Activated B cell treated with CpG ODN at 0.5 μM for 24 hours (primary cell): Measurements from ENCODE around the gene HMGCR. TPM values are rescaled to one million over a fixed set of nuclear protein-coding genes. Genes with fewer than 3 reads are reported as not detected.

ENCODE experiments used
- ATAC-seq: fragments of 200-7000 bp; cut with Tn5 transposase; one replicate; pipeline ENCODE4 v1.10.0; 2021; ENCODE audit warnings: low read depth, mild to moderate bottlenecking, moderate library complexity
- CTCF ChIA-PET: fragments of 350-600 bp; sonication (Branson Sonifier 250); formaldehyde crosslinking; loops from one replicate; lab custom pipeline; 2021; ENCODE audit warnings: antibody characterized with exemption; lab: Charles Lee
- POLR2A ChIA-PET: fragments of 350-600 bp; sonication (Branson Sonifier 250); formaldehyde crosslinking; loops from one replicate; lab custom pipeline; 2021; ENCODE audit warnings: antibody characterized with exemption; lab: Charles Lee
- DNase-seq: peaks from one replicate; pipeline ENCODE4 v3.0.0; 2022
- H3K27ac Mint-ChIP-seq: one replicate; pipeline ENCODE4 v1.8.0; 2020; ENCODE audit warnings: mixed read lengths
- H3K27me3 Mint-ChIP-seq: one replicate; pipeline ENCODE4 v1.8.0; 2021; ENCODE audit warnings: mixed read lengths
- H3K36me3 Mint-ChIP-seq: one replicate; pipeline ENCODE4 v1.8.0; 2021; ENCODE audit warnings: low read depth, mixed read lengths
- H3K4me1 Mint-ChIP-seq: one replicate; pipeline ENCODE4 v1.8.0; 2021; ENCODE audit warnings: mixed read lengths
- H3K4me3 Mint-ChIP-seq: one replicate; pipeline ENCODE4 v1.8.0; 2020; ENCODE audit warnings: mild to moderate bottlenecking, mixed read lengths
- H3K9me3 Mint-ChIP-seq: one replicate; pipeline ENCODE4 v1.8.0; 2020; ENCODE audit warnings: mixed read lengths
- intact Hi-C: fragments of 100-400 bp; cut with micrococcal nuclease; formaldehyde crosslinking; loops from one replicate; pipeline ENCODE4 v1.15.1; 2024
- total RNA-seq: library from RNA; stranded (reverse); gene quantifications from 2 replicates; pipeline ENCODE4 v1.2.3, GENCODE V29; 2022
- TF ChIP-seq, protein P1 (sequence below): fragments of 200-600 bp; IDR thresholded peaks from one replicate; pipeline ENCODE4 v1.8.0; 2022; ENCODE audit warnings: antibody characterized with exemption, mild to moderate bottlenecking

Gene HMGCR
- total RNA-seq, 1 donor from 2014 or later: 131 TPM

DNA sequence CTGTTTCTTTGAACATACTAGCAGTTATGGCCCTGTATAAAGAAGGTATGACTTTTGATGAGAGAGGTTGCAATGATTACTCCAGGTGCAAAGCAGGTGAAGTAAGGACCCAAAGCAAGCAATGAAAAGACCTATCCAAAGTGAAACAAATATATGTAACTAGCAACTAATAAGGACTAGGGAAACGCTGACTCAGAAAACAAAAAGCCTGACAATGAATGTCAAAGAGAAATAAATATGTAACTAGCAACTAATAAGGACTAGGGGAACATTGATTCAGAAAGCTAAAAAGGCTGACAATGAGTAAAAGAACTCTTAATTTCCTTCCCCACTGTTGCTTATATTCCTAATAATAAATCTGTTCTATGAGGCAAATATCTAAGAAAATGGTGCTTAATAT, 43.1 kb downstream of the HMGCR start:
- TF ChIP-seq, protein P1, sequence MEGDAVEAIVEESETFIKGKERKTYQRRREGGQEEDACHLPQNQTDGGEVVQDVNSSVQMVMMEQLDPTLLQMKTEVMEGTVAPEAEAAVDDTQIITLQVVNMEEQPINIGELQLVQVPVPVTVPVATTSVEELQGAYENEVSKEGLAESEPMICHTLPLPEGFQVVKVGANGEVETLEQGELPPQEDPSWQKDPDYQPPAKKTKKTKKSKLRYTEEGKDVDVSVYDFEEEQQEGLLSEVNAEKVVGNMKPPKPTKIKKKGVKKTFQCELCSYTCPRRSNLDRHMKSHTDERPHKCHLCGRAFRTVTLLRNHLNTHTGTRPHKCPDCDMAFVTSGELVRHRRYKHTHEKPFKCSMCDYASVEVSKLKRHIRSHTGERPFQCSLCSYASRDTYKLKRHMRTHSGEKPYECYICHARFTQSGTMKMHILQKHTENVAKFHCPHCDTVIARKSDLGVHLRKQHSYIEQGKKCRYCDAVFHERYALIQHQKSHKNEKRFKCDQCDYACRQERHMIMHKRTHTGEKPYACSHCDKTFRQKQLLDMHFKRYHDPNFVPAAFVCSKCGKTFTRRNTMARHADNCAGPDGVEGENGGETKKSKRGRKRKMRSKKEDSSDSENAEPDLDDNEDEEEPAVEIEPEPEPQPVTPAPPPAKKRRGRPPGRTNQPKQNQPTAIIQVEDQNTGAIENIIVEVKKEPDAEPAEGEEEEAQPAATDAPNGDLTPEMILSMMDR: no peak
- Mint-ChIP-seq H3K27ac (no peak overlapping the region), H3K9me3 (no peaks in the 10 kb centered on the region), H3K4me3 (no peak overlapping the region), H3K27me3 (no peaks in the 10 kb centered on the region), H3K36me3 (peaks cover 81% of the 10 kb centered on the region), H3K4me1 (no peaks in the 10 kb centered on the region)
- ATAC-seq (no peak), DNase-seq (no peak)
- ChIA-PET CTCF (no interaction called here), POLR2A (no interaction called here)
- intact Hi-C loops: loop anchor here (10.0 kb wide), 1 partner anchor 305 kb away; no protein-coding TSS in a partner anchor

DNA sequence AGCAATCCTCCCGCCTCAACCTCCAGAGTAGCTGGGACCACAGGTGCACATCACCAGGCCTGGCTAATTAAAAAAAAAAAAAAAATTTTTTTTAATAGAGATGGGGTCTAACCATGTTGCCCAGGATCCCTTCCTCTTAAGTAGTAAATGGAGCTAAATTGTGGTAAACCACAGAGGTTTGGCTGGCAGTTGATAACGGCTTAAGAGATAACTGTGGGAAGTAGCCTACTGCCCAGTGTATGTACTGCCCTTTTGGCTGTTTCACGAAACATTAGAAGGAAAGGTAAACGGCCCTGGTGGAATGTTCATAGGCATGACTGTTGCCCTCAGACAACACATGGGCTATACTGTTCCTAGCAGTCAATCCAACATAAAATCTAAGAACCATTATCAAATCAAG, 44.4 kb downstream of the HMGCR start:
- H3K27ac Mint-ChIP-seq: no peak overlapping the region
- H3K36me3 Mint-ChIP-seq: peaks cover 80% of the 10 kb centered on the region
- CTCF ChIA-PET: interaction anchor here (0.6 kb wide), 1 partner anchor 268 kb away, joined by 3 read pairs; no protein-coding TSS in a partner anchor
- POLR2A ChIA-PET: no interaction called here
- intact Hi-C loops: loop anchor here (10.0 kb wide), 1 partner anchor 303 kb away; no protein-coding TSS in a partner anchor
- TF ChIP-seq, protein P1: no peak
- H3K27me3 Mint-ChIP-seq: no peaks in the 10 kb centered on the region
- no peak overlapping the region for H3K4me3 Mint-ChIP-seq
- H3K9me3 Mint-ChIP-seq: no peaks in the 10 kb centered on the region
- ATAC-seq: no peak
- DNase-seq: no peak
- no peaks in the 10 kb centered on the region for H3K4me1 Mint-ChIP-seq

DNA sequence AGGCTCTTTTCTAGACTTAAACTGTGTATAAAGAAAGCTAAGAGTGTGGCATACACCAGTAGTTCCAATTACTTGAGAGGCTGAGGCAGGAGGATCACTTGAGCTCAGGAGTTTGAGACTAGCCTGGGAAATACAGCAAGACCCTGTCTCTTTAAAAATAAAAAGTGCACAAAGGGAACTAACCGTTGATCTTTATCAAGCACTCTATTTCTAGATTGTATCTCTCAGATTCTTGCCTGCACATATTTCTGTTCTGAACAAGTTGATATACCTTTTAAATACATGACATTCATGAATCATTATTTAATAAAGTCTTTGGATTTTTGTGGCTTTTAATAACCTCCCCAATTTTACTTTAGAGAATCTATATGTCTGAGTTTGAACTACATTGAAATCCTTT, 47.2 kb downstream of the HMGCR start:
- Mint-ChIP-seq H3K4me3 (no peak overlapping the region), H3K27me3 (no peaks in the 10 kb centered on the region), H3K36me3 (peaks cover 81% of the 10 kb centered on the region), H3K27ac (no peak overlapping the region), H3K4me1 (no peaks in the 10 kb centered on the region), H3K9me3 (no peaks in the 10 kb centered on the region)
- no peak for DNase-seq
- ATAC-seq: no peak
- TF ChIP-seq, protein P1: no peak
- ChIA-PET CTCF (no interaction called here), POLR2A (no interaction called here)
- intact Hi-C loops: loop anchor here (10.0 kb wide), 1 partner anchor 301 kb away; no protein-coding TSS in a partner anchor

DNA sequence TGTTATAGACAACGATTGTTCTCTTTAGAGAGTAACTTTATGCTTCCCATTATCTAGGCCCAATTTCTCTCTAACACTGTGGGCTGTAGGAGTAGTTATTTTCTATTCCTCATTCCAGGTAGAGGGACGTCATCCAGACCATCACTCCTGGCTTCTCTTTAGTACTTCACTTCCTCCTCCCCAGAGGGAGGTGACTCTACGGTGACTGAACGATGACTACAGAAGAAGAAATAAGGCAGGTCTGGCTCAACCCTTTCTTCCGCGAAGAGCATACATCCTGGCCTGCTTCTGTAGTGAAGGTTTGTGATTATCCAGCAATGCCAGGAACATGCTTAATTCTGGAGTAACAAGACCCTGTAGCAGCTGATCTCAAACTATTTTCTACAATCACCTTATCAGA, 50.8 kb downstream of the HMGCR start:
- CTCF ChIA-PET: no interaction called here
- no peaks in the 10 kb centered on the region for H3K9me3 Mint-ChIP-seq
- H3K27ac Mint-ChIP-seq: no peak overlapping the region
- intact Hi-C loops: loop anchor here (10.0 kb wide), 1 partner anchor 297 kb away; no protein-coding TSS in a partner anchor
- TF ChIP-seq, protein P1: no peak
- peaks cover 72% of the 10 kb centered on the region for H3K36me3 Mint-ChIP-seq
- H3K4me1 Mint-ChIP-seq: no peaks in the 10 kb centered on the region
- no peaks in the 10 kb centered on the region for H3K27me3 Mint-ChIP-seq
- POLR2A ChIA-PET: no interaction called here
- no peak overlapping the region for H3K4me3 Mint-ChIP-seq
- no peak for DNase-seq
- ATAC-seq: no peak

DNA sequence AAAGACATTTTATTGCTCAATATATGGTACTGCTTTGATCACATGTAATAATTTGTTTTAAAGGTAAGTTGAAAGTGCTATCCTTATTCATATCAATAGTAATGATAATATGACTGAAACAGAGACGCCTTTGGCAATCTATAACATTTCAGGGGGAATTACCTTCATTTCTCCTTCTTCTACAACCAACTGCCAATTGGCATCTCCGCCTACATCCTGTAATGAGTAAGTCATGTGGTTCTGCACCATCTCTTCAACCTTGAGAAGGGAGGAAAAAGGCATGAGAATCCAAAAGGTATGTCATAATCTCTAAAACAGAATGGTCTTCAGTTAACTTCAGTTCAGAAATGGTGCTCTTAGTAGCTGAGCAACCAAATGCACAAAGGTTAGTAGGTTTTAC, 52.4 kb downstream of the HMGCR start:
- Mint-ChIP-seq H3K4me3 (no peak overlapping the region), H3K36me3 (peaks cover 63% of the 10 kb centered on the region), H3K27ac (no peak overlapping the region), H3K27me3 (no peaks in the 10 kb centered on the region), H3K9me3 (no peaks in the 10 kb centered on the region), H3K4me1 (no peaks in the 10 kb centered on the region)
- TF ChIP-seq, protein P1: no peak
- CTCF ChIA-PET: no interaction called here
- intact Hi-C loops: loop anchor here (10.0 kb wide), 1 partner anchor 295 kb away; no protein-coding TSS in a partner anchor
- POLR2A ChIA-PET: no interaction called here
- no peak for DNase-seq
- ATAC-seq: no peak
